ENCODE results near the gene DNAI2.

DNA sequence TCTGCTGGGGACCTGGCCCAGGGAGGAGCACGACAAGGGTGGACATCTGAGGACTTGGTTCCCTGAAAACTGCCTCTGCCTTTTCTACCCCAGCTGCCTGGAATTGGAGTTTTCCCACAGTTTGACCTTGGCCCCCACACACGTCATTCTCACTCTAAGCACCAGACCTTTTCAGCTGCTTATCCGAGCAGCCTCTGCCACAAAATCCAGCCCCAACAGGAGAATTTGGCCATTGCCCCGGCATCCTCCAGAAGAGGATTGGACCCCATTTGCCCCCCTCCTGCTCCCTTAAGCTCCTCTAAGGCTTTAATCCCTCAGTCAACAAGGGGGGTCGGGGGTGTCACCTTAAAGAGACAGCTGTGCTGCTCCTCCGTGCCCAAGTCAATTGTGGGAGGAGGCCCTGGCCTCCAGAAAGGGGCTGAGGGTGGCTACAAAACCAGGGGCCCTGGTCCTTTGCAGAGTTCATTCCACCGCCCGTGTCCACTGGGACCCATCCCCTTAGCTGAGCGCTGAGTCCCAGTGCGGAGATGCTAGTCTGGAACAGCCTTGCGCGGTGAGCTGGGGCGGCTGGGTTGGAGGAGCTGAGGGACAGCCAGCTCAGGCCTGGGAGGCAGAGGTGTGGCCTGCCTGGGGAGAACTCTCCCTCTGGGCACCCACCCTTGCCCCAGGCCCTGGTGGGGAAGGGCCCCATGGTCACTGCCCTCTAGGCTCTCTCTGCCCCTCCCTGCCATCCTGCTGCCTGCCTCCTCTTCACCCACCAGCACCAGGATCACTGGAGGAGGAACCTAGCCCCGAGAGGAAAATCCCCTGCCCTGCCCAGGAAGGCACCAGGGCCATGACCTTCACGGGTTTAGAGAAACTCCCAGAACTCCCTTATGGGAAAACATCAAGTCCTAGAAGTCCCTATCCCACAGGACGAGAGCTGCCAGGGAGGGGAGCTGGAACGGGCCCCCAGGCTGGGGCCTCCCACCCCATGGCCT is 41.8 kb upstream of the DNAI2 start:
- TF ChIP-seq, protein P1, sequence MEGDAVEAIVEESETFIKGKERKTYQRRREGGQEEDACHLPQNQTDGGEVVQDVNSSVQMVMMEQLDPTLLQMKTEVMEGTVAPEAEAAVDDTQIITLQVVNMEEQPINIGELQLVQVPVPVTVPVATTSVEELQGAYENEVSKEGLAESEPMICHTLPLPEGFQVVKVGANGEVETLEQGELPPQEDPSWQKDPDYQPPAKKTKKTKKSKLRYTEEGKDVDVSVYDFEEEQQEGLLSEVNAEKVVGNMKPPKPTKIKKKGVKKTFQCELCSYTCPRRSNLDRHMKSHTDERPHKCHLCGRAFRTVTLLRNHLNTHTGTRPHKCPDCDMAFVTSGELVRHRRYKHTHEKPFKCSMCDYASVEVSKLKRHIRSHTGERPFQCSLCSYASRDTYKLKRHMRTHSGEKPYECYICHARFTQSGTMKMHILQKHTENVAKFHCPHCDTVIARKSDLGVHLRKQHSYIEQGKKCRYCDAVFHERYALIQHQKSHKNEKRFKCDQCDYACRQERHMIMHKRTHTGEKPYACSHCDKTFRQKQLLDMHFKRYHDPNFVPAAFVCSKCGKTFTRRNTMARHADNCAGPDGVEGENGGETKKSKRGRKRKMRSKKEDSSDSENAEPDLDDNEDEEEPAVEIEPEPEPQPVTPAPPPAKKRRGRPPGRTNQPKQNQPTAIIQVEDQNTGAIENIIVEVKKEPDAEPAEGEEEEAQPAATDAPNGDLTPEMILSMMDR (IDR thresholded peaks at IDR 0.05): no peak
- TF ChIP-seq POLR2A (IDR thresholded peaks at IDR 0.05) (no peak), POLR2AphosphoS5 (IDR thresholded peaks at IDR 0.05) (no peak), EP300 (IDR thresholded peaks at IDR 0.05) (no peak)

Measured in upper lobe of left lung (tissue), 4 donors.